Measurements from ENCODE around the gene NCKAP1. TPM values are rescaled to one million over a fixed set of nuclear protein-coding genes. Genes with fewer than 3 reads are reported as not detected.

The NCKAP1 gene
- total RNA-seq, 1 experiment from 2014 or later, result 112 TPM

- H3K27ac ChIP-seq (ENCODE audit: insufficient read length, low read depth, low read length), result no peak overlapping the region
- H3K36me3 Mint-ChIP-seq (ENCODE audit: insufficient read depth in 1 of 3, low read depth in 3 of 3), result peaks cover 31 to 36% (median 35%) of the 10 kb centered on the region in 3 experiments
- no peak overlapping the region for H3K18ac ChIP-seq (ENCODE audit: insufficient read length, low read depth, low read length)
- no peak overlapping the region for H3T11ph ChIP-seq (ENCODE audit: low read length)
- no peaks in the 10 kb centered on the region for H4K20me1 ChIP-seq (ENCODE audit: control insufficient read depth, insufficient read depth, insufficient read length)
- no CpG with 5 or more reads among the region's 8 CpGs for WGBS (ENCODE audit: extremely low coverage, insufficient read length, low lambda C conversion rate)
- H3K4me2 ChIP-seq (ENCODE audit: insufficient read depth, insufficient read length, low read length), result no peak overlapping the region
- no peak overlapping the region for H4K91ac ChIP-seq (ENCODE audit: insufficient read length, low read depth, low read length)
- no peak overlapping the region for H4K5ac ChIP-seq (ENCODE audit: insufficient read length, low read depth, low read length)
- peaks cover 6 to 7% of the 10 kb centered on the region in 2 experiments for H3K4me1 Mint-ChIP-seq
- H2AK5ac ChIP-seq (ENCODE audit: insufficient read length, low read length), result no peak overlapping the region
- no peaks in the 10 kb centered on the region for H3K27me3 ChIP-seq (ENCODE audit: insufficient read depth, low read length)
- H3K27ac Mint-ChIP-seq, result peak overlapping the region in 2 of 3 experiments; percentile 1 to 37; a peak in 3 of 7 replicates
- peaks cover 2 to 3% of the 10 kb centered on the region in 2 experiments; a peak in 2 of 5 replicates for H3K9me3 Mint-ChIP-seq
- no peak overlapping the region for H3K4me3 Mint-ChIP-seq
- no peaks in the 10 kb centered on the region for H3K23me2 ChIP-seq (ENCODE audit: insufficient read length, low read depth, low read length, poor library complexity, severe bottlenecking)
- no peak overlapping the region for H2BK5ac ChIP-seq (ENCODE audit: insufficient read length, low read length)
- no peak overlapping the region for H3K56ac ChIP-seq (ENCODE audit: insufficient read length, low read depth, low read length)
- no peak overlapping the region for H2BK120ac ChIP-seq (ENCODE audit: low read depth, low read length, poor library complexity, severe bottlenecking)
- no peak for DNase-seq
- H2AFZ ChIP-seq (ENCODE audit: low read length), result no peak overlapping the region
- TF ChIP-seq, protein P1, sequence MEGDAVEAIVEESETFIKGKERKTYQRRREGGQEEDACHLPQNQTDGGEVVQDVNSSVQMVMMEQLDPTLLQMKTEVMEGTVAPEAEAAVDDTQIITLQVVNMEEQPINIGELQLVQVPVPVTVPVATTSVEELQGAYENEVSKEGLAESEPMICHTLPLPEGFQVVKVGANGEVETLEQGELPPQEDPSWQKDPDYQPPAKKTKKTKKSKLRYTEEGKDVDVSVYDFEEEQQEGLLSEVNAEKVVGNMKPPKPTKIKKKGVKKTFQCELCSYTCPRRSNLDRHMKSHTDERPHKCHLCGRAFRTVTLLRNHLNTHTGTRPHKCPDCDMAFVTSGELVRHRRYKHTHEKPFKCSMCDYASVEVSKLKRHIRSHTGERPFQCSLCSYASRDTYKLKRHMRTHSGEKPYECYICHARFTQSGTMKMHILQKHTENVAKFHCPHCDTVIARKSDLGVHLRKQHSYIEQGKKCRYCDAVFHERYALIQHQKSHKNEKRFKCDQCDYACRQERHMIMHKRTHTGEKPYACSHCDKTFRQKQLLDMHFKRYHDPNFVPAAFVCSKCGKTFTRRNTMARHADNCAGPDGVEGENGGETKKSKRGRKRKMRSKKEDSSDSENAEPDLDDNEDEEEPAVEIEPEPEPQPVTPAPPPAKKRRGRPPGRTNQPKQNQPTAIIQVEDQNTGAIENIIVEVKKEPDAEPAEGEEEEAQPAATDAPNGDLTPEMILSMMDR (conservative IDR thresholded peaks at IDR 0.05), result no peak
- peaks cover 3% of the 10 kb centered on the region for H3K79me1 ChIP-seq (ENCODE audit: insufficient read depth, low read depth, low read length, poor library complexity, severe bottlenecking)
- peaks cover 14% of the 10 kb centered on the region; the same call in 1 of the 2 replicates for H3K79me2 ChIP-seq (ENCODE audit: insufficient read depth, low read length)
- H3K9ac ChIP-seq (ENCODE audit: extremely low read depth, insufficient read length, low read length), result no peak overlapping the region
- H2BK20ac ChIP-seq (ENCODE audit: low read depth, low read length, poor library complexity, severe bottlenecking), result no peak overlapping the region
- no peak overlapping the region for H2BK15ac ChIP-seq (ENCODE audit: low read depth, low read length)
- H2BK12ac ChIP-seq (ENCODE audit: insufficient read length, low read depth, low read length), result no peak overlapping the region
- no peak overlapping the region for H4K8ac ChIP-seq (replicated peaks; ENCODE audit: insufficient read length, low read depth, low read length)
- H3K4ac ChIP-seq (ENCODE audit: low read depth, low read length), result no peak overlapping the region
- H3K9me3 ChIP-seq (ENCODE audit: control insufficient read depth, low read depth, low read length), result no peaks in the 10 kb centered on the region
- H3K4me1 ChIP-seq (ENCODE audit: insufficient read depth, low read length), result no peaks in the 10 kb centered on the region
- H3K23ac ChIP-seq (ENCODE audit: insufficient read length, low read depth, low read length), result no peak overlapping the region
- H3K27me3 Mint-ChIP-seq (ENCODE audit: low read depth), result no peaks in the 10 kb centered on the region
- no peak overlapping the region for H3K14ac ChIP-seq (ENCODE audit: insufficient read depth, low read length)
Observed at GRCh38 chr2:183024339-183025095, 13.7 kb downstream of the NCKAP1 start.

All from H9 (cell line).